HepG2 (cell line): ENCODE data around the gene SHROOM1. TPM values are rescaled to one million over a fixed set of nuclear protein-coding genes. Genes with fewer than 3 reads are reported as not detected.

Experiments
- ATAC-seq: fragments of 200-7000 bp; cut with Tn5 transposase; 3 replicates; pipeline ENCODE4 v1.9.1; 2020; ENCODE audit warnings: mild to moderate bottlenecking, moderate library complexity
- BruUV-seq: library from RNA; stranded (reverse); fragments of 400-500 nt; replicated peaks from 2 replicates; lab custom pipeline; 2021; lab: Mats Ljungman, UMichigan
- CTCF ChIA-PET: fragments of 300-600 bp; formaldehyde crosslinking; extraction: SDS; loops from one replicate; lab custom pipeline; 2021; ENCODE audit warnings: low total read pairs, inconsistent platforms, low intra/inter-chr PET ratio; lab: Yijun Ruan, JAX
- POLR2A ChIA-PET: fragments of 350-600 bp; sonication (Branson Sonifier 250); formaldehyde crosslinking; loops from one replicate; lab custom pipeline; 2020; ENCODE audit warnings: antibody characterized with exemption, inconsistent platforms; lab: Yijun Ruan, JAX
- DNase-seq: peaks from one replicate; pipeline ENCODE4 v3.0.0-alpha.2; 2015; ENCODE audit warnings: low spot score
- FAIRE-seq: peaks from 3 replicates; lab custom pipeline; 2011; peaks lifted over from hg19 to GRCh38; lab: Jason Lieb, UNC
- H2AFZ ChIP-seq: one replicate; pipeline ENCODE4 v1.6.1; 2011; ENCODE audit warnings: low read length, inconsistent platforms
- H3K27ac ChIP-seq: fragments of 300-600 bp; 3 replicates; pipeline ENCODE4 v1.8.0; 2011; ENCODE audit warnings: mixed run types, mild to moderate bottlenecking, mixed read lengths, low read length, inconsistent platforms; ENCODE audit not compliant: insufficient read depth; ENCODE audit errors: extremely low read length
- H3K27me3 ChIP-seq, 2 experiments: fragments of 200-600 bp in 1 of 2; 2 replicates in 1 of 2; 3 replicates in 1 of 2; pipeline versions ENCODE4 v1.6.0 to v1.8.0; 2011; ENCODE audit warnings: low read length in 2 of 2, mild to moderate bottlenecking in 2 of 2, moderate library complexity in 2 of 2, inconsistent platforms in 1 of 2; ENCODE audit not compliant: insufficient read depth in 2 of 2, control insufficient read depth in 1 of 2
- H3K36me3 ChIP-seq, 2 experiments: fragments of 200-600 bp in 1 of 2; replicated peaks in 1 of 2; 2 replicates in 1 of 2; 3 replicates in 1 of 2; pipeline versions ENCODE4 v1.5.1 to v1.8.0; 2011; ENCODE audit warnings: low read length in 2 of 2, inconsistent platforms in 1 of 2; ENCODE audit not compliant: insufficient read depth in 2 of 2, control insufficient read depth in 1 of 2
- H3K4me1 ChIP-seq: 2 replicates; pipeline ENCODE4 v1.5.1; 2012; ENCODE audit warnings: low read length, inconsistent platforms; ENCODE audit not compliant: insufficient read depth
- H3K4me2 ChIP-seq: 2 replicates; pipeline ENCODE4 v1.6.0; 2011; ENCODE audit warnings: low read depth, low read length, inconsistent platforms
- H3K4me3 ChIP-seq, 3 experiments: fragments of 200-600 bp in 1 of 3; sonication (generic), shearing (Covaris generic) in 1 of 3; replicated peaks in 1 of 3; 2 replicates each; pipeline ENCODE4 v1.5.1; 2011 to 2016; ENCODE audit warnings: low read length in 3 of 3, inconsistent platforms in 2 of 3, low read depth in 2 of 3, mild to moderate bottlenecking in 2 of 3, control low read depth in 1 of 3, mixed read lengths in 1 of 3; ENCODE audit not compliant: insufficient read depth in 1 of 3
- H3K79me2 ChIP-seq: one replicate; pipeline ENCODE4 v1.6.1; 2011; ENCODE audit warnings: low read length, inconsistent platforms; ENCODE audit not compliant: insufficient read depth
- H3K9ac ChIP-seq: 2 replicates; pipeline ENCODE4 v1.6.0; 2011; ENCODE audit warnings: mild to moderate bottlenecking, low read depth, low read length, inconsistent platforms; ENCODE audit not compliant: insufficient read depth
- H3K9me3 ChIP-seq: 2 replicates; pipeline ENCODE4 v1.5.1; 2012; ENCODE audit warnings: mild to moderate bottlenecking, low read length
- H4K20me1 ChIP-seq: 2 replicates; pipeline ENCODE4 v1.6.0; 2011; ENCODE audit warnings: inconsistent platforms, mild to moderate bottlenecking, low read length, moderate library complexity; ENCODE audit not compliant: insufficient read depth
- KDM2A ChIP-seq: sonication (generic); formaldehyde crosslinking; IDR thresholded peaks from 2 replicates; pipeline ENCODE4 v1.4.0; 2020; ENCODE audit warnings: low read depth, missing genetic modification reagents, borderline replicate concordance
- KDM3A ChIP-seq: IDR thresholded peaks from 2 replicates; pipeline ENCODE4 v1.6.1; 2018; ENCODE audit warnings: low read depth, missing compliant biosample characterization
- MYC ChIP-seq: sonication (generic); formaldehyde crosslinking; IDR thresholded peaks from 2 replicates; pipeline ENCODE4 v1.9.0; 2021; ENCODE audit warnings: missing genetic modification reagents, borderline replicate concordance
- POLR2G ChIP-seq: fragments of 200-400 bp; formaldehyde crosslinking; IDR thresholded peaks from 2 replicates; pipeline ENCODE4 v1.6.1; 2018; ENCODE audit warnings: mild to moderate bottlenecking, low read depth, low read length, moderate library complexity
- ZNF124 ChIP-seq: sonication (generic); formaldehyde crosslinking; IDR thresholded peaks from 2 replicates; pipeline ENCODE4 v1.4.0; 2020; ENCODE audit warnings: missing genetic modification reagents
- ZNF180 ChIP-seq: sonication (generic); formaldehyde crosslinking; IDR thresholded peaks from 2 replicates; pipeline ENCODE4 v1.4.0; 2020; ENCODE audit warnings: low read depth, missing genetic modification reagents, borderline replicate concordance
- ZNF225 ChIP-seq: sonication (generic); formaldehyde crosslinking; IDR thresholded peaks from 2 replicates; pipeline ENCODE4 v1.4.0; 2020; ENCODE audit warnings: mild to moderate bottlenecking, missing genetic modification reagents
- ZNF564 ChIP-seq: sonication (generic); formaldehyde crosslinking; IDR thresholded peaks from 2 replicates; pipeline ENCODE4 v1.8.1; 2023; ENCODE audit warnings: mild to moderate bottlenecking, missing genetic modification reagents
- ZNF703 ChIP-seq: sonication (generic); formaldehyde crosslinking; IDR thresholded peaks from 2 replicates; pipeline ENCODE4 v1.5.1; 2020; ENCODE audit warnings: missing genetic modification reagents, mild to moderate bottlenecking, moderate library complexity, borderline replicate concordance
- ZNF883 ChIP-seq: sonication (generic); formaldehyde crosslinking; IDR thresholded peaks from 2 replicates; pipeline ENCODE4 v1.5.1; 2020; ENCODE audit warnings: mild to moderate bottlenecking, missing genetic modification reagents; ENCODE audit errors: not compliant biosample characterization
- WGBS: methylation state at CpG from one replicate; pipeline ENCODE4 v1.1.6; 2017; ENCODE audit warnings: low lambda C conversion rate; 5-methylcytosine and 5-hydroxymethylcytosine counted together
- in situ Hi-C: cut with HindIII; loops from 2 replicates; pipeline ENCODE4 v1.10.0; 2017; ENCODE audit warnings: low pct_unique_long_range_greater_than_20kb; ENCODE audit not compliant: extremely low pct_ligation_motif_present
- intact Hi-C: fragments of 100-400 bp; cut with micrococcal nuclease; formaldehyde crosslinking; loops from one replicate; pipeline ENCODE4 v1.10.0; 2022; ENCODE audit not compliant: unreplicated experiment
- polyA plus RNA-seq, 8 experiments: library from polyadenylated mRNA; depleted of rRNA in 3 of 8; stranded (reverse) in 7 of 8; unstranded in 1 of 8; fragments of >200 nt; fragmentation: Illumina TruSeq in 4 of 8; extraction: Trizol in 4 of 8; gene quantifications; 2 replicates each; pipeline versions ENCODE4 v1.2.1 to v1.2.3, GENCODE V29; 2011 to 2016; ENCODE audit warnings: low read depth in 4 of 8, missing spikeins in 1 of 8, mixed read lengths in 1 of 8; ENCODE audit not compliant: insufficient read depth in 1 of 8
- total RNA-seq, 5 experiments: library from RNA; depleted of rRNA; stranded (reverse); fragments of >200 nt; fragmentation: Illumina TruSeq; extraction: Trizol; gene quantifications; 2 replicates each; pipeline ENCODE4 v1.2.3, GENCODE V29; 2016; ENCODE audit warnings: low read depth in 1 of 5
- TF ChIP-seq, protein P1 (sequence below): sonication (generic); formaldehyde crosslinking; IDR thresholded peaks from 2 replicates; pipeline ENCODE4 v1.4.0; 2020; ENCODE audit warnings: mild to moderate bottlenecking, missing genetic modification reagents
- TF ChIP-seq, protein P2 (sequence below): sonication (generic); formaldehyde crosslinking; IDR thresholded peaks from 2 replicates; pipeline ENCODE4 v1.4.0; 2020; ENCODE audit warnings: missing genetic modification reagents
- TF ChIP-seq, protein P3 (sequence below): IDR thresholded peaks from 2 replicates; pipeline ENCODE4 v1.6.1; 2016; ENCODE audit warnings: missing genetic modification reagents, missing compliant biosample characterization

The SHROOM1 gene
- total and polyA plus RNA-seq, 2 of the 13 experiments (the other 11 are each of a cell fraction or from before 2014, with no cell fraction given): 18.2 to 25.7 TPM

DNA sequence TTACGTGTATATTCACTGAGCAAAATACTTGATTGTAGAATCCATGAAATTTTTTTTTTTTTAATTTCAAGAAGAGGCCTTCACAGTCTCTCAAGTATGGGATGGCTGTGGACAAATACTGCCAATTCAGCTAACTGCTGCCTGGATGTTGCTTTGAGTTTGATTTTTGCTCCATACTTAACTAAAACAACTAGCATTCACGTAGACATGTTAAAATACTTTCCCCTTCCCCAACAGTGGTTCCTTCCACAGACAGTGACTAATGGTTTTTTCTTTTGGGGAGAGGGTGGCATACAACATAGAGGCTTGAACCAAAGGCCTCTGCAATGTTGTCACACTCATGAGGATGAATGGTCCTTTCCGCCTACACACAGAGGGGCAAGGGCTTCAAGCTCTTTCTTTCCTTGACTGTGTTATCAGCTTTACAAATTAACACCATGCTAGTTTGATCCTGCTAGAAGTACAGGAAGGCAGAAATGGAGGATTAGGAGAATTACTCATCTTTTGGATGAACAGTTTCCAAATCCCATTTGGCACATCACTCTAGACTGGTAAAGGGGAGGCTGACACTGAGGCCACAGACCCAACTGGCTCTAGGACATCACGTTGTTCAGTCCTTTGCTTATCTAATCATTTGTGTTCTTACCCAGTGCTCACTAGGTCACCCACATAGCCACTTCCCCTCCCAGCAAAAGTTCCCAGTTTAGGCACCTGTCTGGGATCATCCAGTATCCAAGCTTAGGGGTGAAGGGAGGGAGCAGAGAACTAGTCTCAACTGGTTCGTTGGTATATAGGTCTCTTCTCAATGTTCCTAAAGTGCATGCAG is 41.2 kb upstream of the SHROOM1 start:
- 89% methylated on average over 5 of the region's 5 CpGs for WGBS
- Histone ChIP-seq H2AFZ (no peak overlapping the region), H3K27me3 (no peaks in the 10 kb centered on the region; a peak in 1 of 5 replicates), H3K9ac (peak overlapping the region; percentile 67), H3K9me3 (no peaks in the 10 kb centered on the region), H3K4me2 (peak overlapping the region; percentile 80; the same call in 1 of the 2 replicates), H3K36me3 (peaks cover 0 to 25% of the 10 kb centered on the region in 2 experiments; a peak in 3 of 5 replicates), H3K4me3 (no peak overlapping the region; a peak in 1 of 6 replicates), H3K4me1 (peaks cover 84% of the 10 kb centered on the region), H3K27ac (peak overlapping the region; percentile 95), H4K20me1 (no peaks in the 10 kb centered on the region), H3K79me2 (peaks cover 27% of the 10 kb centered on the region)
- ATAC-seq: no peak
- no peak for DNase-seq
- CTCF ChIA-PET: no interaction called here
- POLR2A ChIA-PET: interaction anchor here (1.2 to 8.7 kb wide), 7 partner anchors 21 to 117 kb away, joined by 3 to 91 read pairs (median 5); partner anchors contain the start of gene SHROOM1
- FAIRE-seq: no peak
- TF ChIP-seq POLR2G: peak; percentile 49
- TF ChIP-seq, protein P1, sequence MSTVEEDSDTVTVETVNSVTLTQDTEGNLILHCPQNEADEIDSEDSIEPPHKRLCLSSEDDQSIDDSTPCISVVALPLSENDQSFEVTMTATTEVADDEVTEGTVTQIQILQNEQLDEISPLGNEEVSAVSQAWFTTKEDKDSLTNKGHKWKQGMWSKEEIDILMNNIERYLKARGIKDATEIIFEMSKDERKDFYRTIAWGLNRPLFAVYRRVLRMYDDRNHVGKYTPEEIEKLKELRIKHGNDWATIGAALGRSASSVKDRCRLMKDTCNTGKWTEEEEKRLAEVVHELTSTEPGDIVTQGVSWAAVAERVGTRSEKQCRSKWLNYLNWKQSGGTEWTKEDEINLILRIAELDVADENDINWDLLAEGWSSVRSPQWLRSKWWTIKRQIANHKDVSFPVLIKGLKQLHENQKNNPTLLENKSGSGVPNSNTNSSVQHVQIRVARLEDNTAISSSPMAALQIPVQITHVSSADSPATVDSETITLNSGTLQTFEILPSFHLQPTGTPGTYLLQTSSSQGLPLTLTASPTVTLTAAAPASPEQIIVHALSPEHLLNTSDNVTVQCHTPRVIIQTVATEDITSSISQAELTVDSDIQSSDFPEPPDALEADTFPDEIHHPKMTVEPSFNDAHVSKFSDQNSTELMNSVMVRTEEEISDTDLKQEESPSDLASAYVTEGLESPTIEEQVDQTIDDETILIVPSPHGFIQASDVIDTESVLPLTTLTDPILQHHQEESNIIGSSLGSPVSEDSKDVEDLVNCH (CRISPR knock-in tag): 0 out of 2 replicates have a peak, but pooled peaks have one; percentile 63
- TF ChIP-seq ZNF883 (CRISPR knock-in tag): no peak
- no peak for TF ChIP-seq MYC (CRISPR knock-in tag)
- no peak for TF ChIP-seq KDM3A (CRISPR knock-in tag)
- TF ChIP-seq, protein P2, sequence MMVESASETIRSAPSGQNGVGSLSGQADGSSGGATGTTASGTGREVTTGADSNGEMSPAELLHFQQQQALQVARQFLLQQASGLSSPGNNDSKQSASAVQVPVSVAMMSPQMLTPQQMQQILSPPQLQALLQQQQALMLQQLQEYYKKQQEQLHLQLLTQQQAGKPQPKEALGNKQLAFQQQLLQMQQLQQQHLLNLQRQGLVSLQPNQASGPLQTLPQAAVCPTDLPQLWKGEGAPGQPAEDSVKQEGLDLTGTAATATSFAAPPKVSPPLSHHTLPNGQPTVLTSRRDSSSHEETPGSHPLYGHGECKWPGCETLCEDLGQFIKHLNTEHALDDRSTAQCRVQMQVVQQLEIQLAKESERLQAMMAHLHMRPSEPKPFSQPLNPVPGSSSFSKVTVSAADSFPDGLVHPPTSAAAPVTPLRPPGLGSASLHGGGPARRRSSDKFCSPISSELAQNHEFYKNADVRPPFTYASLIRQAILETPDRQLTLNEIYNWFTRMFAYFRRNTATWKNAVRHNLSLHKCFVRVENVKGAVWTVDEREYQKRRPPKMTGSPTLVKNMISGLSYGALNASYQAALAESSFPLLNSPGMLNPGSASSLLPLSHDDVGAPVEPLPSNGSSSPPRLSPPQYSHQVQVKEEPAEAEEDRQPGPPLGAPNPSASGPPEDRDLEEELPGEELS (CRISPR knock-in tag): no peak
- TF ChIP-seq ZNF225 (CRISPR knock-in tag): no peak
- TF ChIP-seq ZNF703: no peak
- TF ChIP-seq ZNF180 (CRISPR knock-in tag): no peak
- no peak for TF ChIP-seq ZNF124 (CRISPR knock-in tag)
- TF ChIP-seq KDM2A (CRISPR knock-in tag): peak; percentile 17; the same call in 1 of the 2 replicates
- TF ChIP-seq, protein P3, sequence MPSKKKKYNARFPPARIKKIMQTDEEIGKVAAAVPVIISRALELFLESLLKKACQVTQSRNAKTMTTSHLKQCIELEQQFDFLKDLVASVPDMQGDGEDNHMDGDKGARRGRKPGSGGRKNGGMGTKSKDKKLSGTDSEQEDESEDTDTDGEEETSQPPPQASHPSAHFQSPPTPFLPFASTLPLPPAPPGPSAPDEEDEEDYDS: no peak
- TF ChIP-seq ZNF564: no peak
- in situ Hi-C loops (loop anchor here (5.0 kb wide), 1 partner anchor 39 kb away; the partner anchor contains the start of gene SHROOM1), intact Hi-C loops (no loop called here)
- no TSS peak for BruUV-seq
